Colonic mucosa (tissue), 4 donors: ENCODE data around the gene BASP1. TPM values are rescaled to one million over a fixed set of nuclear protein-coding genes. Genes with fewer than 3 reads are reported as not detected.

ENCODE experiments used
- DNase-seq: peaks from one replicate; pipeline ENCODE4 v3.0.0-alpha.2; 2020
- H3K27ac ChIP-seq: fragments of 200-600 bp; one replicate; pipeline ENCODE4 v1.8.0; 2021
- H3K27me3 ChIP-seq: fragments of 200-600 bp; one replicate; pipeline ENCODE4 v1.8.0; 2021
- H3K36me3 ChIP-seq: fragments of 200-600 bp; one replicate; pipeline ENCODE4 v1.8.0; 2021
- H3K4me1 ChIP-seq: fragments of 200-600 bp; one replicate; pipeline ENCODE4 v1.8.0; 2021; ENCODE audit warnings: mild to moderate bottlenecking
- H3K4me3 ChIP-seq: fragments of 200-600 bp; one replicate; pipeline ENCODE4 v1.8.0; 2021
- H3K9ac ChIP-seq, 2 donors: one replicate each; pipeline ENCODE4 v1.7.0; 2013; ENCODE audit warnings: control low read depth in 2 of 2, low read depth in 2 of 2, low read length in 2 of 2
- H3K9me3 ChIP-seq: fragments of 200-600 bp; one replicate; pipeline ENCODE4 v1.8.0; 2021
- CTCF ChIP-seq: fragments of 200-600 bp; IDR thresholded peaks from one replicate; pipeline ENCODE4 v1.8.0; 2022; ENCODE audit warnings: antibody characterized with exemption, mild to moderate bottlenecking
- intact Hi-C: fragments of 100-400 bp; cut with DNase I; formaldehyde crosslinking; loops from one replicate; pipeline ENCODE4 v1.14.1; 2022
- total RNA-seq, 2 donors: library from RNA; stranded (reverse); fragmentation: NEBNext Ultra II Directional in 1 of 2; extraction: Animal tissue kit (Norgen Biotek cat#: 25700) in 1 of 2; gene quantifications; one replicate each; pipeline ENCODE4 v1.2.1, GENCODE V29; 2021
- donor health status: healthy.
- donor health status: DM: no; HTN: no; CAD: no.
- donor health status: DM: no; HTN: no; CAD: no.

BASP1 gene
- total RNA-seq, 2 donors from 2014 or later, result 4.2 to 5.5 TPM

GRCh38 chr5:17235731-17236330 lies 18.4 kb downstream of the BASP1 start:
- Histone ChIP-seq H3K27me3 (no peaks in the 10 kb centered on the region), H3K4me1 (no peaks in the 10 kb centered on the region), H3K9ac (no peak overlapping the region), H3K36me3 (no peaks in the 10 kb centered on the region), H3K27ac (no peak overlapping the region), H3K4me3 (no peak overlapping the region), H3K9me3 (no peaks in the 10 kb centered on the region)
- DNase-seq, result no peak
- intact Hi-C loops, result no loop called here
- no peak for TF ChIP-seq CTCF

- intact Hi-C loops, result no loop called here
- no peak for DNase-seq
- H3K4me1 ChIP-seq, result no peaks in the 10 kb centered on the region
- H3K27ac ChIP-seq, result no peak overlapping the region
- no peaks in the 10 kb centered on the region for H3K27me3 ChIP-seq
- H3K9me3 ChIP-seq, result no peaks in the 10 kb centered on the region
- no peaks in the 10 kb centered on the region for H3K36me3 ChIP-seq
- H3K4me3 ChIP-seq, result no peak overlapping the region
- TF ChIP-seq CTCF, result no peak
- H3K9ac ChIP-seq, result no peak overlapping the region
Measured at GRCh38 chr5:17238521-17239041, 21.1 kb downstream of the BASP1 start.

- H3K4me3 ChIP-seq, result no peak overlapping the region
- no peak for DNase-seq
- H3K27me3 ChIP-seq, result no peaks in the 10 kb centered on the region
- no peaks in the 10 kb centered on the region for H3K36me3 ChIP-seq
- no peak overlapping the region for H3K9ac ChIP-seq
- H3K27ac ChIP-seq, result no peak overlapping the region
- no peak for TF ChIP-seq CTCF
- H3K4me1 ChIP-seq, result no peaks in the 10 kb centered on the region
- intact Hi-C loops, result no loop called here
- no peaks in the 10 kb centered on the region for H3K9me3 ChIP-seq
Measured at GRCh38 chr5:17239953-17240352, 22.5 kb downstream of the BASP1 start.

DNA sequence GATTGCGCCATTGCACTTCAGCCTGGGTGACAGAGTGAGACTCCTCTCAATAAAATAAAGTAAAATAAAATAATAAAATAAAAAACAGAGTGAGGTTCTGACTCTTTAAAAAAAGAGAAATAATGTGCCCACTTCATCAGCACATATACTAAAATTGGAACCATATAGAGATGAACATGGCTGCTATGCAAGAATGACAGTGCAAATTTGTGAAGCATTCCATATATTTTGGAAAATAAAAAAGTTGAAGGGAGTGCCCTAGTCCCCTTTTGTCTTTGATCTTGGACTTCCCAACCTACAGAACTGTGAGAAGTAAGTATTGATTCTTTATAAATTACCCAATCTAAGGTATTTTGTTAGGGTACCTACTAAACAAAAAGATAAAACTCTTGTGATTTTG lies 23.1 kb downstream of the BASP1 start:
- no peaks in the 10 kb centered on the region for H3K9me3 ChIP-seq
- no peak overlapping the region for H3K4me3 ChIP-seq
- H3K27me3 ChIP-seq, result no peaks in the 10 kb centered on the region
- no peak overlapping the region for H3K9ac ChIP-seq
- intact Hi-C loops, result no loop called here
- no peak for DNase-seq
- no peaks in the 10 kb centered on the region for H3K4me1 ChIP-seq
- no peaks in the 10 kb centered on the region for H3K36me3 ChIP-seq
- no peak for TF ChIP-seq CTCF
- H3K27ac ChIP-seq, result no peak overlapping the region

DNA sequence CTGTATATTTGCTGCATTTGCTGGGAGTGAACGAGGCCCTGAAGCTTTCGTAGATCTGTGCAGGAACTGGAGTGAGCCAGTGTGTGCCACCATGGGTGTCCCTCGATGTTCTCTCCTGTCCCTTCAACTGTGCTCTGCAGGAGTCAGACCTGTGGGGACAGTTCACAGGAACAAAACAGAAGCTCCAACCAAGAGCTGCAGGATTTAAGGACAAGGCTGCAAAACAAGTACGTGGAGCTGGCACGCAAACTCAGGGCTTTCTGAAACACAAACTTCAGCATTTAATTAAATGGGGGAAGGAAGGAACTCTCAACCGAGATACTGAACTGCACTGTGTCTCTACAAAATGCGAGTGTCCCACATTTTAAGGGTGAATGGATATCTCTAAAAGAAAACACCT lies 24.2 kb downstream of the BASP1 start:
- no peak for TF ChIP-seq CTCF
- DNase-seq, result no peak
- Histone ChIP-seq H3K4me3 (no peak overlapping the region), H3K27ac (no peak overlapping the region), H3K36me3 (no peaks in the 10 kb centered on the region), H3K9ac (no peak overlapping the region), H3K4me1 (no peaks in the 10 kb centered on the region), H3K27me3 (no peaks in the 10 kb centered on the region), H3K9me3 (no peaks in the 10 kb centered on the region)
- intact Hi-C loops, result no loop called here
